PC-3 (cell line): Measurements from ENCODE around the gene CACNA1S.

Source experiments
- CTCF ChIP-seq: fragments of 300-600 bp; sonication (generic); conservative IDR thresholded peaks from 2 replicates; pipeline ENCODE4 v1.5.1; 2017; ENCODE audit warnings: antibody characterized with exemption, low read depth, mild to moderate bottlenecking, low read length
- EZH2 ChIP-seq: fragments of 300-600 bp; sonication (generic); IDR thresholded peaks from one replicate; pipeline ENCODE4 v1.6.1; 2017; ENCODE audit warnings: antibody characterized with exemption, mild to moderate bottlenecking, low read length; ENCODE audit not compliant: unreplicated experiment
- EZH2phosphoT487 ChIP-seq: fragments of 300-600 bp; sonication (generic); IDR thresholded peaks from 2 replicates; pipeline ENCODE4 v1.6.1; 2018; ENCODE audit warnings: mild to moderate bottlenecking, antibody characterized with exemption, low read length, borderline replicate concordance

- TF ChIP-seq CTCF (no peak), EZH2 (no peak), EZH2phosphoT487 (no peak)
These were observed 15.0 kb downstream of the CACNA1S start for GRCh38 chr1:201096977-201097856.
